GM12878 (cell line): ENCODE results near the gene IL16. TPM values are rescaled to one million over a fixed set of nuclear protein-coding genes. Genes with fewer than 3 reads are reported as not detected.

ENCODE experiments used
- ATAC-seq: fragments of 200-7000 bp; cut with Tn5 transposase; 3 replicates; pipeline ENCODE4 v1.9.1; 2020; ENCODE audit warnings: mild to moderate bottlenecking, moderate library complexity
- BruUV-seq: library from RNA; stranded (reverse); fragments of 400-500 nt; replicated peaks from 2 replicates; lab custom pipeline; 2021; lab: Mats Ljungman, UMichigan
- CTCF ChIA-PET: fragments of 300-600 bp; sonication (Branson Sonifier 250); formaldehyde crosslinking; extraction: SDS; loops from one replicate; lab custom pipeline; 2021; ENCODE audit warnings: inconsistent platforms; lab: Yijun Ruan, JAX
- POLR2A ChIA-PET: fragments of 350-600 bp; formaldehyde crosslinking; extraction: SDS; loops from one replicate; lab custom pipeline; 2021; ENCODE audit warnings: inconsistent platforms; lab: Charles Lee
- RAD21 ChIA-PET: fragments of 300-600 bp; sonication (Branson Sonifier 250); formaldehyde crosslinking; loops from one replicate; lab custom pipeline; 2023; ENCODE audit warnings: antibody characterized with exemption; ENCODE audit not compliant: unreplicated experiment; lab: Charles Lee
- SMC1A ChIA-PET: fragments of 300-600 bp; sonication (Branson Sonifier 250); formaldehyde crosslinking; loops from one replicate; lab custom pipeline; 2023; ENCODE audit not compliant: unreplicated experiment, uncharacterized antibody; lab: Charles Lee
- DNase-seq: peaks from one replicate; pipeline ENCODE4 v3.0.0-alpha.2; 2011; ENCODE audit warnings: low read depth, low spot score
- FAIRE-seq: peaks from 3 replicates; lab custom pipeline; 2011; peaks lifted over from hg19 to GRCh38; lab: Jason Lieb, UNC
- H2AFZ ChIP-seq: 2 replicates; pipeline ENCODE4 v1.6.0; 2011; ENCODE audit warnings: low read depth, low read length, control low read depth; ENCODE audit not compliant: control insufficient read depth
- H3K27ac ChIP-seq: 2 replicates; pipeline ENCODE4 v1.5.1; 2011; ENCODE audit warnings: control low read depth; ENCODE audit not compliant: control insufficient read depth, insufficient read depth
- H3K27me3 ChIP-seq, 2 experiments: replicated peaks in 1 of 2; 2 replicates each; pipeline versions ENCODE4 v1.6.0 to v1.6.1; 2011; ENCODE audit warnings: low read length in 1 of 2; ENCODE audit not compliant: control insufficient read depth in 2 of 2, insufficient read depth in 2 of 2
- H3K36me3 ChIP-seq, 2 experiments: 2 replicates each; pipeline ENCODE4 v1.5.1; 2011; ENCODE audit warnings: low read length in 1 of 2; ENCODE audit not compliant: control insufficient read depth in 2 of 2, insufficient read depth in 2 of 2
- H3K4me1 ChIP-seq: 2 replicates; pipeline ENCODE4 v1.6.1; 2011; ENCODE audit warnings: mild to moderate bottlenecking, low read length, moderate library complexity, mixed read lengths; ENCODE audit not compliant: control insufficient read depth, insufficient read depth
- H3K4me2 ChIP-seq: 2 replicates; pipeline ENCODE4 v1.6.0; 2011; ENCODE audit warnings: control low read depth; ENCODE audit not compliant: control insufficient read depth, insufficient read depth
- H3K4me3 ChIP-seq: fragments of 200-600 bp; sonication (generic); 2 replicates; pipeline ENCODE4 v1.5.1; 2016
- H3K79me2 ChIP-seq: 2 replicates; pipeline ENCODE4 v1.6.0; 2011; ENCODE audit warnings: low read length; ENCODE audit not compliant: control insufficient read depth, insufficient read depth
- H3K9ac ChIP-seq: 2 replicates; pipeline ENCODE4 v1.8.0; 2011; ENCODE audit warnings: low read length, control low read depth, mixed read lengths; ENCODE audit not compliant: control insufficient read depth, insufficient read depth
- H3K9me3 ChIP-seq: replicated peaks from 3 replicates; pipeline ENCODE4 v1.5.1; 2011; ENCODE audit warnings: mild to moderate bottlenecking, low read length; ENCODE audit not compliant: control insufficient read depth, insufficient read depth
- H4K20me1 ChIP-seq: 2 replicates; pipeline ENCODE4 v1.6.0; 2011; ENCODE audit not compliant: control insufficient read depth, insufficient read depth
- CHD1 ChIP-seq: IDR thresholded peaks from 2 replicates; pipeline ENCODE4 v1.6.1; 2012; ENCODE audit warnings: low read depth, low read length, improper control_type of control experiment
- CHD4 ChIP-seq: fragments of 200-600 bp; sonication (generic); IDR thresholded peaks from 2 replicates; pipeline ENCODE4 v1.6.1; 2016; ENCODE audit warnings: mild to moderate bottlenecking
- CUX1 ChIP-seq: IDR thresholded peaks from 2 replicates; pipeline ENCODE4 v1.6.1; 2012; ENCODE audit warnings: improper control_type of control experiment, low read depth, low read length; ENCODE audit not compliant: insufficient replicate concordance
- HCFC1 ChIP-seq: fragments of 150-350 bp; IDR thresholded peaks from 2 replicates; pipeline ENCODE4 v1.6.1; 2014; ENCODE audit warnings: low read length
- IRF4 ChIP-seq: IDR thresholded peaks from 2 replicates; pipeline ENCODE4 v1.6.1; 2011; ENCODE audit warnings: low read depth, low read length
- JUNB ChIP-seq: IDR thresholded peaks from 2 replicates; pipeline ENCODE4 v1.6.1; 2016; ENCODE audit warnings: antibody characterized with exemption, mild to moderate bottlenecking
- LARP7 ChIP-seq: fragments of 450-650 bp; IDR thresholded peaks from 2 replicates; pipeline ENCODE4 v1.6.1; 2017; ENCODE audit warnings: mild to moderate bottlenecking
- MXI1 ChIP-seq: fragments of 150-350 bp; IDR thresholded peaks from 2 replicates; pipeline ENCODE4 v1.6.1; 2011; ENCODE audit warnings: low read depth, mild to moderate bottlenecking, inconsistent platforms, low read length, improper control_type of control experiment
- MYB ChIP-seq: fragments of 150-350 bp; IDR thresholded peaks from 2 replicates; pipeline ENCODE4 v1.6.1; 2014; ENCODE audit warnings: mild to moderate bottlenecking, low read depth, low read length, borderline replicate concordance
- POU2F2 ChIP-seq: IDR thresholded peaks from 3 replicates; pipeline ENCODE4 v1.6.1; 2011; ENCODE audit warnings: low read depth, mild to moderate bottlenecking, low read length, borderline replicate concordance
- RCOR1 ChIP-seq: conservative IDR thresholded peaks from 2 replicates; pipeline ENCODE4 v1.6.1; 2012; ENCODE audit warnings: low read depth, low read length, improper control_type of control experiment
- SIN3A ChIP-seq: IDR thresholded peaks from 2 replicates; pipeline ENCODE4 v1.6.1; 2012; ENCODE audit warnings: low read depth, low read length, improper control_type of control experiment
- SPI1 ChIP-seq: IDR thresholded peaks from 2 replicates; pipeline ENCODE4 v1.6.1; 2011; ENCODE audit warnings: low read depth, mild to moderate bottlenecking, low read length, moderate library complexity, borderline replicate concordance; ENCODE audit not compliant: insufficient read depth
- SRF ChIP-seq, 2 experiments: IDR thresholded peaks; 2 replicates each; pipeline ENCODE4 v1.6.1; 2011; ENCODE audit warnings: low read depth in 2 of 2, low read length in 2 of 2, mild to moderate bottlenecking in 1 of 2, moderate library complexity in 1 of 2
- STAT1 ChIP-seq: fragments of 450-650 bp; conservative IDR thresholded peaks from 2 replicates; pipeline ENCODE4 v1.6.1; 2014; ENCODE audit warnings: antibody characterized with exemption, mild to moderate bottlenecking
- ZNF274 ChIP-seq: IDR thresholded peaks from one replicate; pipeline ENCODE4 v1.8.0; 2011; ENCODE audit not compliant: insufficient read length, insufficient read depth
- WGBS: methylation state at CpG from one replicate; pipeline ENCODE4 v1.1.6; 2016; ENCODE audit warnings: low lambda C conversion rate; ENCODE audit not compliant: insufficient replicate concordance, insufficient coverage; ENCODE audit errors: missing lambda C conversion rate; 5-methylcytosine and 5-hydroxymethylcytosine counted together
- in situ Hi-C: fragments of 300-500 bp; cut with MboI; formaldehyde crosslinking; loops from 9 replicates; pipeline ENCODE4 v1.14.3; 2018; ENCODE audit warnings: mixed read lengths
- intact Hi-C: fragments of 100-400 bp; cut with micrococcal nuclease; formaldehyde crosslinking; loops from one replicate; pipeline ENCODE4 v1.14.2; 2022; ENCODE audit not compliant: unreplicated experiment
- polyA plus RNA-seq, 11 experiments: library from polyadenylated mRNA; depleted of rRNA in 4 of 11; unstranded in 6 of 11; stranded (reverse) in 5 of 11; fragments of >200 nt; fragmentation: Nextera tagmentation in 4 of 11; fragmentation: Illumina TruSeq in 1 of 11; extraction: Ambion mirVana in 4 of 11; extraction: Trizol in 1 of 11; gene quantifications; 1 replicate in 1 of 11; 2 replicates in 10 of 11; pipeline versions ENCODE4 v1.2.1 to v1.2.3, GENCODE V29; 2011 to 2016; ENCODE audit warnings: inconsistent platforms in 2 of 11, missing spikeins in 2 of 11, low read depth in 1 of 11
- total RNA-seq, 4 experiments: library from RNA; depleted of rRNA in 3 of 4; stranded (reverse); fragments of >200 nt in 3 of 4; fragmentation: Illumina TruSeq in 1 of 4; extraction: Trizol in 1 of 4; gene quantifications; 2 replicates each; pipeline versions ENCODE4 v1.2.1 to v1.2.3, GENCODE V29; 2013 to 2021
- TF ChIP-seq, protein P1 (sequence below), 3 experiments: IDR thresholded peaks in 2 of 3; conservative IDR thresholded peaks in 1 of 3; 2 replicates each; pipeline ENCODE4 v1.5.1; 2011; ENCODE audit warnings: low read depth in 3 of 3, low read length in 3 of 3, mild to moderate bottlenecking in 3 of 3, control low read depth in 2 of 3, moderate library complexity in 2 of 3, inconsistent platforms in 1 of 3, mixed read lengths in 1 of 3; ENCODE audit not compliant: control insufficient read depth in 2 of 3, insufficient read depth in 1 of 3; ENCODE audit errors: extremely low read depth in 1 of 3

Gene IL16
- total and polyA plus RNA-seq, 10 of the 15 experiments (the other 5 are each of a cell fraction or from before 2014, with no cell fraction given): 21.7 to 206 (median 44.5) TPM

GRCh38 chr15:81292523-81293001 is 95.9 kb downstream of the IL16 start:
- peaks cover 39% of the 10 kb centered on the region for H3K79me2 ChIP-seq
- ATAC-seq: peak; percentile 66
- H3K9me3 ChIP-seq: no peaks in the 10 kb centered on the region
- peak overlapping the region; percentile 67 for H2AFZ ChIP-seq
- H3K4me3 ChIP-seq: peak overlapping the region; percentile 70
- ChIA-PET SMC1A (interaction anchor here (1.0 to 9.6 kb wide), 16 partner anchors 9 to 269 kb away, joined by 3 to 109 read pairs (median 12); no protein-coding TSS in a partner anchor), CTCF (interaction anchor here (1.1 to 6.6 kb wide), 11 partner anchors 11 to 189 kb away, joined by 3 to 66 read pairs (median 6); partner anchors contain the start of gene STARD5), POLR2A (interaction anchor here (0.6 to 5.3 kb wide), 14 partner anchors 10 to 918 kb away, joined by 3 to 103 read pairs (median 6); partner anchors contain the start of genes STARD5 and TLNRD1), RAD21 (interaction anchor here (0.8 to 8.4 kb wide), 16 partner anchors 7 to 106 kb away, joined by 3 to 83 read pairs (median 8); partner anchors contain the start of gene STARD5)
- intact Hi-C loops: loop anchor here (1.0 to 10.0 kb wide), 4 partner anchors 32 to 752 kb away; partner anchors contain the start of genes MEX3B, STARD5 and TLNRD1
- no peaks in the 10 kb centered on the region for H3K36me3 ChIP-seq
- H3K9ac ChIP-seq: peak overlapping the region; percentile 92
- in situ Hi-C loops: loop anchor here (10.0 to 25.0 kb wide), 5 partner anchors 298 to 1920 kb away; partner anchors contain the start of genes HDGFL3 and RPS17
- peaks cover 57% of the 10 kb centered on the region for H3K4me1 ChIP-seq
- H3K27me3 ChIP-seq: no peaks in the 10 kb centered on the region
- no peak for FAIRE-seq
- no TSS peak for BruUV-seq
- no peaks in the 10 kb centered on the region for H4K20me1 ChIP-seq
- peak; percentile 74 for DNase-seq
- peak overlapping the region; percentile 100 for H3K4me2 ChIP-seq
- peak overlapping the region; percentile 99 for H3K27ac ChIP-seq
- WGBS: 2% methylated on average over 12 of the region's 12 CpGs
- TF ChIP-seq MXI1: peak; percentile 52; the same call in 1 of the 2 replicates
- peak; percentile 69 for TF ChIP-seq IRF4
- no peak for TF ChIP-seq JUNB
- peak; percentile 65; the same call in 1 of the 2 replicates for TF ChIP-seq SIN3A
- TF ChIP-seq ZNF274: no peak
- peak in 1 of 2 experiments; percentile 19; a peak in 1 of 4 replicates for TF ChIP-seq SRF (IDR thresholded peaks at IDR 0.05; ENCODE audit: low read depth in 2 of 2, low read length in 2 of 2)
- TF ChIP-seq, protein P1, sequence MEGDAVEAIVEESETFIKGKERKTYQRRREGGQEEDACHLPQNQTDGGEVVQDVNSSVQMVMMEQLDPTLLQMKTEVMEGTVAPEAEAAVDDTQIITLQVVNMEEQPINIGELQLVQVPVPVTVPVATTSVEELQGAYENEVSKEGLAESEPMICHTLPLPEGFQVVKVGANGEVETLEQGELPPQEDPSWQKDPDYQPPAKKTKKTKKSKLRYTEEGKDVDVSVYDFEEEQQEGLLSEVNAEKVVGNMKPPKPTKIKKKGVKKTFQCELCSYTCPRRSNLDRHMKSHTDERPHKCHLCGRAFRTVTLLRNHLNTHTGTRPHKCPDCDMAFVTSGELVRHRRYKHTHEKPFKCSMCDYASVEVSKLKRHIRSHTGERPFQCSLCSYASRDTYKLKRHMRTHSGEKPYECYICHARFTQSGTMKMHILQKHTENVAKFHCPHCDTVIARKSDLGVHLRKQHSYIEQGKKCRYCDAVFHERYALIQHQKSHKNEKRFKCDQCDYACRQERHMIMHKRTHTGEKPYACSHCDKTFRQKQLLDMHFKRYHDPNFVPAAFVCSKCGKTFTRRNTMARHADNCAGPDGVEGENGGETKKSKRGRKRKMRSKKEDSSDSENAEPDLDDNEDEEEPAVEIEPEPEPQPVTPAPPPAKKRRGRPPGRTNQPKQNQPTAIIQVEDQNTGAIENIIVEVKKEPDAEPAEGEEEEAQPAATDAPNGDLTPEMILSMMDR (IDR thresholded peaks at IDR 0.05 in 2 of 3, conservative IDR thresholded peaks at IDR 0.05 in 1 of 3; ENCODE audit: control insufficient read depth in 2 of 3, extremely low read depth in 1 of 3, insufficient read depth in 1 of 3, low read depth in 3 of 3, low read length in 3 of 3): no peak
- TF ChIP-seq CHD1: peak; percentile 19; the same call in 1 of the 2 replicates
- peak; percentile 47; the same call in 1 of the 3 replicates for TF ChIP-seq POU2F2
- TF ChIP-seq STAT1: no peak
- no peak for TF ChIP-seq MYB
- no peak for TF ChIP-seq HCFC1
- no peak for TF ChIP-seq RCOR1
- peak; percentile 74 for TF ChIP-seq CUX1
- no peak for TF ChIP-seq LARP7
- no peak for TF ChIP-seq CHD4
- TF ChIP-seq SPI1: peak; percentile 50; the same call in 1 of the 2 replicates
